ENCODE results near the gene RNF212. TPM values are rescaled to one million over a fixed set of nuclear protein-coding genes. Genes with fewer than 3 reads are reported as not detected.

The RNF212 gene
- total RNA-seq, 4 donors from 2014 or later: 6.7 to 31.1 (median 8.6) TPM

- intact Hi-C loops (cut with DNase I): no loop called here
- no peaks in the 10 kb centered on the region for H3K36me3 ChIP-seq
- no peak for DNase-seq
- H3K27me3 ChIP-seq: no peaks in the 10 kb centered on the region
- H3K4me3 ChIP-seq (replicated peaks in 1 of 3): no peak overlapping the region
- no peaks in the 10 kb centered on the region for H3K9me3 ChIP-seq
- H3K27ac ChIP-seq: no peak overlapping the region
- TF ChIP-seq POLR2A (IDR thresholded peaks at IDR 0.05) (no peak), CTCF (IDR thresholded peaks at IDR 0.05) (no peak)
- H3K4me1 ChIP-seq: peaks cover 8 to 26% of the 10 kb centered on the region in 2 donors
- WGBS, 2 donors: 68 to 79% methylated on average over 4 of the region's 5 CpGs
These were observed 16.5 kb downstream of the RNF212 start for GRCh38 chr4:1096841-1097240.

GRCh38 chr4:1094336-1094690, 19.1 kb downstream of the RNF212 start:
- TF ChIP-seq CTCF (IDR thresholded peaks at IDR 0.05) (no peak), POLR2A (IDR thresholded peaks at IDR 0.05) (no peak)
- DNase-seq: no peak
- no peak overlapping the region for H3K4me3 ChIP-seq (replicated peaks in 1 of 3)
- no peaks in the 10 kb centered on the region for H3K9me3 ChIP-seq
- H3K27ac ChIP-seq: no peak overlapping the region
- peaks cover 13 to 36% of the 10 kb centered on the region in 2 donors for H3K4me1 ChIP-seq
- intact Hi-C loops (cut with DNase I): no loop called here
- WGBS, 2 donors: 72 to 75% methylated on average over 6 of the region's 6 CpGs
- no peaks in the 10 kb centered on the region for H3K27me3 ChIP-seq
- no peaks in the 10 kb centered on the region for H3K36me3 ChIP-seq

GRCh38 chr4:1093391-1094335, 19.7 kb downstream of the RNF212 start:
- TF ChIP-seq CTCF (IDR thresholded peaks at IDR 0.05) (no peak), POLR2A (IDR thresholded peaks at IDR 0.05) (no peak)
- no peak overlapping the region for H3K4me3 ChIP-seq (replicated peaks in 1 of 3)
- H3K27ac ChIP-seq: peak overlapping the region in 1 of 3 donors; percentile 30
- no peaks in the 10 kb centered on the region for H3K9me3 ChIP-seq
- H3K4me1 ChIP-seq: peaks cover 13 to 36% of the 10 kb centered on the region in 2 donors
- DNase-seq: no peak
- 80 to 82% methylated on average over 17 to 22 of the region's 22 CpGs for WGBS, 2 donors
- intact Hi-C loops (cut with DNase I): no loop called here
- H3K36me3 ChIP-seq: no peaks in the 10 kb centered on the region
- no peaks in the 10 kb centered on the region for H3K27me3 ChIP-seq

GRCh38 chr4:1092983-1093361, 20.4 kb downstream of the RNF212 start:
- Histone ChIP-seq H3K27ac (peak overlapping the region in 2 of 3 donors; percentile 24 to 54), H3K9me3 (no peaks in the 10 kb centered on the region), H3K4me3 (replicated peaks in 1 of 3) (no peak overlapping the region), H3K36me3 (no peaks in the 10 kb centered on the region), H3K27me3 (no peaks in the 10 kb centered on the region), H3K4me1 (peaks cover 13 to 36% of the 10 kb centered on the region in 2 donors)
- 57 to 65% methylated on average over 4 of the region's 4 CpGs for WGBS, 2 donors
- DNase-seq: peak; percentile 58 to 67
- TF ChIP-seq POLR2A (IDR thresholded peaks at IDR 0.05) (no peak), CTCF (IDR thresholded peaks at IDR 0.05) (no peak)
- intact Hi-C loops (cut with DNase I): no loop called here

Data from thyroid gland (tissue), 4 donors.